HUES6 (cell line): Measurements from ENCODE around the gene BCAR3.
"Not testable (repeated sequence)": the region's sequence is repeated elsewhere in the genome, so short reads cannot be mapped to it uniquely, and the experiment has no call there.

ENCODE experiments used
- H3K27ac ChIP-seq: 2 replicates; pipeline ENCODE4 v1.7.0; 2013; ENCODE audit warnings: low read depth, mild to moderate bottlenecking, low read length, inconsistent platforms
- H3K27me3 ChIP-seq: 2 replicates; pipeline ENCODE4 v1.6.1; 2013; ENCODE audit warnings: low read length; ENCODE audit not compliant: control insufficient read depth, insufficient read depth
- H3K36me3 ChIP-seq: 2 replicates; pipeline ENCODE4 v1.6.1; 2013; ENCODE audit warnings: low read length; ENCODE audit not compliant: control insufficient read depth, insufficient read depth
- H3K4me1 ChIP-seq: 2 replicates; pipeline ENCODE4 v1.6.1; 2013; ENCODE audit warnings: low read length; ENCODE audit not compliant: control insufficient read depth, insufficient read depth
- H3K4me3 ChIP-seq: 2 replicates; pipeline ENCODE4 v1.5.1; 2013; ENCODE audit warnings: low read depth, low read length
- H3K9ac ChIP-seq: one replicate; pipeline ENCODE4 v1.6.1; 2013; ENCODE audit warnings: mild to moderate bottlenecking, low read length
- H3K9me3 ChIP-seq: 2 replicates; pipeline ENCODE4 v1.6.1; 2013; ENCODE audit warnings: low read depth, low read length; ENCODE audit not compliant: control insufficient read depth, insufficient read depth

BCAR3 gene

DNA sequence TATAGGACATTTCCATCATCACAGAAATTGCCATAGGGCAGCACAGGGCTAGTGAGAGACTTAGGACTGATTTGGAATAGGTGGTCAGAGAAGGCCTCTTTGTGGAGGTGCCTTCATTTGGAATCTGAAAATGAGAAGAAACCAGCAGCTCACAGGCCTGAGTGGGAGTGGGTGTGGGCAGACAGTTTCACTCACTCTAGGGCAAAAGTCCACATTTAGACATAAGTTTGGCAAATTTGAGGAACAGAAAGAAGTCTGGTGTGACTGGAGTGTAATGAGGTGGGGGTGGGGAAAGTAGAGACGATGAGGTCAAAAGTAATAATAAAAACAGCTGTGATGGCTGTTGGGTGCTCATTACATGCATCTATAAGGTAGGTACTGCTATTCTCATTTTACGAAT lies 22.4 kb upstream of the BCAR3 start:
- H3K9ac ChIP-seq, result no peak overlapping the region
- no peaks in the 10 kb centered on the region for H3K9me3 ChIP-seq
- H3K27ac ChIP-seq, result no peak overlapping the region
- no peaks in the 10 kb centered on the region for H3K27me3 ChIP-seq
- H3K36me3 ChIP-seq, result no peaks in the 10 kb centered on the region
- peaks cover 19% of the 10 kb centered on the region for H3K4me1 ChIP-seq
- no peak overlapping the region for H3K4me3 ChIP-seq

DNA sequence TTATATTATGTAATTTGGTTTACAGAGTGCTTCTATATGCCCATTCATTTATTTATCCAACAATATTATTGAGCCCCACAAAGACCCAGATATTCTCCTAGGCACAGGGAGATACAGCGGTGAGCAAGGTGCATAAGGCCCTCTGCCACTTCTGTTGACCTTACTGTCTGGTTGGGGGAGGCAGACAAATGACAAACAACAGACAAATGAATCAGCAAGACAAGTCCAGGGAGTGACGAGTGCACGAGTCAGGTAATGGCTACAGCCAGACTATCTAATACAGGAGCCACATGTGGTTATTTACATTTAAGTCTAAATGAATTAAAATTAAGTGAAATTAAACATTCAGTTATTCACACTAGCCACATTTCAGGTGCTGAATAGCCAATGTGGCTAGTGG lies 22.0 kb upstream of the BCAR3 start:
- Histone ChIP-seq H3K9me3 (no peaks in the 10 kb centered on the region), H3K36me3 (no peaks in the 10 kb centered on the region), H3K27me3 (no peaks in the 10 kb centered on the region), H3K4me3 (no peak overlapping the region), H3K9ac (no peak overlapping the region), H3K4me1 (peaks cover 17% of the 10 kb centered on the region), H3K27ac (no peak overlapping the region)

DNA sequence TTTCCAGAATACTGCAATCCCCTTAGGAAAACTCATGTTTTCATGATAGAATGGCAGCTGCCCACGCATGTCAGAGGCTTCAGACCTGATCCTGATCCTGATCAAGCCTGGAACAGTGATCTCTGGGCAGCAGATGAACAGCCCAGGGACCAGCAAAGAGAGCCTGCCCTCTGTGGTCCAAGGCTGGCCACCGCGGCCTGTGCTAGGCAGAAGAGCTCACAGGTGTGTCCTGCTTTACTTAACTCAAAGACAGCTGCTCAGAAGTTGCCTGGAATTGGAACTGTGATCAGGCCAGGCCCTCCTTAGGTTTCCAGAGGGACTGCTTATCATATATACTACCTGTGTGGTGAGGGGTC lies 21.2 kb upstream of the BCAR3 start:
- no peaks in the 10 kb centered on the region for H3K27me3 ChIP-seq
- H3K9me3 ChIP-seq, result no peaks in the 10 kb centered on the region
- H3K4me1 ChIP-seq, result peaks cover 17% of the 10 kb centered on the region
- no peak overlapping the region for H3K27ac ChIP-seq
- H3K36me3 ChIP-seq, result no peaks in the 10 kb centered on the region
- no peak overlapping the region for H3K4me3 ChIP-seq
- no peak overlapping the region for H3K9ac ChIP-seq

DNA sequence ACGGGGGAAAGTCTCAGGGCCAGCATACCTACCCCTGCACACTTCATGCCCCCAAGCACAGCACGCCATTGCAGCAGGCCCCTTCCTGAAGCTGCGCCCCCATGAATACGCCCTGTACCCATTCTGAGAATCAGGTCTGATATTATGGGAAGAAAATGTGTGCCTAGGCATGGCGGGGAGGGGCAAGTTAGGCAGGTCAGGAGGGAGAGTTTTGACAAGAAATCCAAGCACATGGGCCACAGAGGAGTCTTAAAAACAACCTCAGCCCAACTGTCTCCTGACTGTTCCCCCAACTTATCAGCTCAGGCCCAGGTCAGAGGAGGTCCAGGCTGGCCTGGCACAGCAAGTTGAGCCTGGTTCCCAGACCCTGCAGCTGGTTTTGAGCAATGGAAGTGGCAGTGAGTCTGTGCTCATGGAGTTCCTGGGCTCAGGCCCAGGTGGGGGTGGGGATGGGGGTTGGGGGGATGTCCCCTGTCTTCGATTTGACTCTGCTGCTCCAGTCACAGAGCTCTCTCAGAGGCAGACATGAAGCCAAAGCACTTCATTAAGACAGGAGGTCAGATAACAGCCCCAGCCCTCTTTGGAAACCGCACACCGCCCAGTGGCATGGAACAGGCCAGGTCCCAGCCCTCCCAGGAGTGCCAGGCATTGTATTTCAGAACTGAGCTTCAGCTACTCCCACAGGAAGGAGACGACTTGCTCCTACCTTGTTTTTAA lies 20.6 kb upstream of the BCAR3 start:
- Histone ChIP-seq H3K4me1 (peaks cover 17% of the 10 kb centered on the region), H3K27me3 (no peaks in the 10 kb centered on the region), H3K27ac (no peak overlapping the region), H3K36me3 (no peaks in the 10 kb centered on the region), H3K9me3 (no peaks in the 10 kb centered on the region), H3K9ac (no peak overlapping the region), H3K4me3 (no peak overlapping the region)

DNA sequence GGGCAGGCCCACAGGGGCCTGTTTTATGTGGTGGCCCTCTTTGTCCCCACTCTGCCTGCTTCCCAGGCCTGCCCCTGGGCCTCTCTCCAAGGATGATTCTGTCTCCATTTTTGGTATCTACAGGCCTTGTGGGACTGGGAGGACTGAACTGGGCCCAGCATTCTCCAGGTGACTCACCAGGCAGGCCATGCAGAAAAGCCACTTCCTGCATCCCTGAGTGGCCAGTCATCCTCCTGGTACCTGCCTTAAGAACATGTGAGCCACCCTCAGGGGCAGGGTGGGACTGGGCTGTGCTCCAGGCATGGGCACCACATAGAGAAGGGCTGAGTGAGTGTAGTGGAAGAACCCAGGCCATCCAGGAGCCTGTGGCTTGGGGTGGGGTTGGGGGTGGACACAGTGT lies 20.0 kb upstream of the BCAR3 start:
- Histone ChIP-seq H3K36me3 (no peaks in the 10 kb centered on the region), H3K4me3 (no peak overlapping the region), H3K27me3 (no peaks in the 10 kb centered on the region), H3K9me3 (no peaks in the 10 kb centered on the region), H3K9ac (no peak overlapping the region), H3K27ac (no peak overlapping the region), H3K4me1 (peaks cover 17% of the 10 kb centered on the region)

DNA sequence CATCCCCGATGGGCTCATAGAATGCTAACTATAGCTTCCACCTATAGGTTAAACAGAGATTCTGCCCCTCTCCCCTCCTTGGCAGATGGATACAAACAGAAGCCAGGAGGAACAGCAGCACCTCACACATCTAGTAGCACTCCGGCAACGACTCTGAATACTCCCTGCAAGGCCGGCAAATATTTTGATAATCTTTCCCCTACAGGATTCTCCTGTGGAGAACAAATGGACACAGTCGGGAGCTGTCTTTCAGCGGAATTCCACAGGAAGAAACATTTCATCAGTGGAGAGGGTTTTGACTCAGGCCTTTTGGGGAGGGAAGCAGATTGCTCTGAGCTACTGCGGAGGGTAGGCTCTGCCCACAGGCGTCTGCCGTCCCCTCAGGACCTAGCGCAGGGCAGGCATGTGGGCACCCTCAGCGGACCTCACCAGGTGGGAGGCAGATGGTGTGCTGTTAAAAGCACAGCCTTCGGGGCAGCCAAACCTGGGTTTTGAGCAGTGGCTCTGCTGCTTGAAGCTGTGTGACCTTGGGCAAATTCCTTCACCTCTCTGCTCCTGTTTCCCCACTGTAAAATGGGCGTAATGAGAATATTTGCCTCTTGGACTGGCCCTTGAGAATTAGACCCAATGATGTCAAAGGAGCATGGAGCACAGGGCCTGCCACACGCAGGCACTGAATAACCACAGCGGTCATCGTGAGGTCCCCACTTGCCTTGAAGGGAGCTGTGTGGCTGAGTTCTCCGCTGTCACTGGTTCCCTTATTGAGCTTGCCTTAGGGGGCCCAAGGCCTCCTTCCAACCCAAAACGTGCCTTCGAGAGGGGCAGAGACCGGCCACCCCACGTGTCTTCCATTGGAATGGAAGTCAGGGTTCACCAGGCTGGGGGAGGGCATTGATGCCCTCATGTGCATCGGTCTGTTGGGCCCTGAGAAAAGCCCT lies 19.2 kb upstream of the BCAR3 start:
- H3K9ac ChIP-seq, result no peak overlapping the region
- H3K4me1 ChIP-seq, result peaks cover 10% of the 10 kb centered on the region

DNA sequence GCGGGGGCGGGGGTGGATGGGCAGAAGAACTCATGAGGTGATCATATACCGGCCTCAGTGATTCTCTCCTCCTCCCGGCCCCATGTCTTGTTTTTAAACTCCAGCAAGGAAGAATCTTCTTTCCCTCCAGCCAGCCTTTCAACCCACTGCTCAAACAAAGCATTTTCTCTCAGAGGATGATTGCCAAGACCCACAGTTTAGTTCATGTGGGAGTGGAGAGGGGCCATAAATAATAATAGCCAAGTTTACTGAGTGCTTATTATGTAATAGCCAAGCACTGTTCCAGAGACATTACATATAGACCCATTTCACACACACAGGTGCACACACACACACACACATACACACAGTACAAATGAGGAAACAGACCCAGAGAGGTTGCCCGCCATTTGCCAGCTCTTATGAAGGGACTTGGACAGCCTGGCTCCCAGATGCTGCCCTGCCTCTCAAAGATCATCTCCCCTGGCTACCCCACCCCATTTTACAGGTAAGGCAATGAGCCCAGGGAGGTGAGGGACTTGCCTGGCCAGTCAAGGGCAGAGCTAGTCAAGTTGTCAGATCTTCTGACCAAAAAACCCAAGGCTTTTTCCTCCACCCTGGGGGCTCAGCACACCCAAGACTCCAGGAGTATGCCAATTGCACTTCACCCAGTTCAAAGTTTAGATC lies 18.0 kb upstream of the BCAR3 start:
- H3K4me3 ChIP-seq, result no peak overlapping the region
- H3K4me1 ChIP-seq, result peaks cover 4% of the 10 kb centered on the region; the same call in 1 of the 2 replicates
- H3K9ac ChIP-seq, result no peak overlapping the region
- H3K27ac ChIP-seq, result no peak overlapping the region
- H3K27me3 ChIP-seq, result no peaks in the 10 kb centered on the region
- no peaks in the 10 kb centered on the region for H3K36me3 ChIP-seq
- no peaks in the 10 kb centered on the region for H3K9me3 ChIP-seq

More for the DNA sequence above, 19.2 kb upstream of the BCAR3 start:
- H3K27me3 ChIP-seq, result no peaks in the 10 kb centered on the region
- no peaks in the 10 kb centered on the region for H3K9me3 ChIP-seq
- H3K36me3 ChIP-seq, result no peaks in the 10 kb centered on the region
- no peak overlapping the region for H3K4me3 ChIP-seq
- no peak overlapping the region for H3K27ac ChIP-seq

DNA sequence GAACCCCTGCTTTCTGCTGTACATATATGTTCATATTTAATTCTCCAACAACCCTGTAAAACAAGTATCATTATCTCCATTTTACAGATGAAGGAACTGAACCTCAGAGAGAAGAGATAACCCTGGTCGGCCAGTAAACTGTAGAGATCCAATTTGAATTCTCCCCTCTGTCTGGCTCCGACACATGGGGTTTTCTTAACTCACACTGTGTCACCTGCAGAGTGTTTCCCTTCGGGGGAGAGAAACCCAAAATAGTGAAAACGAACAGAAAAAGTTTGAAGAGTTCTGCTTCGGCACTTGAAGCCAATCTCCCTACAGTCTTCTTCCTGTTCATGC lies 17.4 kb upstream of the BCAR3 start:
- Histone ChIP-seq H3K36me3 (no peaks in the 10 kb centered on the region), H3K4me1 (peaks cover 4% of the 10 kb centered on the region; the same call in 1 of the 2 replicates), H3K9me3 (no peaks in the 10 kb centered on the region), H3K27ac (no peak overlapping the region), H3K9ac (no peak overlapping the region), H3K4me3 (no peak overlapping the region), H3K27me3 (no peaks in the 10 kb centered on the region)

DNA sequence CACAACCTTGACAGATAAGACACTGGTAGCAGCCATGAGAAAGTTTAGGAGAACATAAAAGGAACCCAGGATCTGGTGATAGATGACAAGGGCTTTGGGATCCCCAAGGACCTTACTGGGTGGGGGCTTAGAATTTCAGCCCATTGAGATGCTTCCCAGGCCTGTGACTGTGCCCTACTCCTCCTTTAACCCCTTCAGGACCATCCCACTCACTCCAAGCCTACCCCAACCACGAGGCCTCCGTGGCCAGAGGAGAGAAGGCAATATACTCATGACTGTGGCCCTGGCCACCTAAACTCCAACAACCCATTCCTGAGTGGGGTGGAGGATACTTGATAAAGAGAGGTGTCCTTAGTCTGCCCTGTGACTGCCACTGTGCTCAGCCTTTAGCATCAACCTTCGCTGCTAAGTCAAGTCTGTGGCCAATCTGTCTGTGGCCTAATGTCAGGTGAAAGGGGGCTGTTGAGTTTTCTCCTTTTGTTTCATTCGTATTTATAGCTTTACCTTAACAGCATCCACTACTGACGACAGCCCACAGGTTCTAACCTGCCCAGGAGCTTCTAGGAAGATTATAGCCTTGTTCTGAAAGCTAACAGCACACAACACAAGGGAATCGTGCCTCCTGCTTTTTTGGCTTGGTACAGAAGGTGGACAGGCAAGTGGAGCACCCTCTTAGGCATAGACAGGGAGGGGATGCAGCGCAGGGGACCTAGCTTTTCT lies 16.9 kb upstream of the BCAR3 start:
- Histone ChIP-seq H3K9me3 (no peaks in the 10 kb centered on the region), H3K4me1 (peaks cover 4% of the 10 kb centered on the region; the same call in 1 of the 2 replicates), H3K36me3 (no peaks in the 10 kb centered on the region), H3K27ac (no peak overlapping the region), H3K27me3 (no peaks in the 10 kb centered on the region), H3K4me3 (no peak overlapping the region), H3K9ac (no peak overlapping the region)

DNA sequence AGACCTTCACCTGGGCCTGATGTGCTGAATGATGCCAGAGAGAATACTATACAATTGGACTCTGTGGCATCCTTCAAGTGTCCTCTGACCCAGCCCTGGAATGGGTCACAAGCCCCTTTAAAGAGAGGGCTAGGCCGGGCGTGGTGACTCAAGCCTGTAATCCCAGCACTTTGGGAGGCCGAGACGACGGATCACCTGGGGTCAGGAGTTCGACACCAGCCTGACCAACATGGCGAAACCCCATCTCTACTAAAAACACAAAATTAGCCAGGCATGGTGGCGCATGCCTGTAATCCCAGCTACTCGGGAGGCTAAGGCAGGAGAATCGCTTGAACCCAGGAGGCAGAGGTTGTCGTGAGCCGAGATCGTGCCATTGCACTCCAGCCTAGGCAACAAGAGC lies 15.9 kb upstream of the BCAR3 start:
- H3K27me3 ChIP-seq, H3K9ac ChIP-seq, H3K9me3 ChIP-seq, H3K36me3 ChIP-seq, H3K27ac ChIP-seq, H3K4me1 ChIP-seq, H3K4me3 ChIP-seq: not testable (repeated sequence)
